ENCODE results near the gene SH3PXD2A.

The SH3PXD2A gene

DNA sequence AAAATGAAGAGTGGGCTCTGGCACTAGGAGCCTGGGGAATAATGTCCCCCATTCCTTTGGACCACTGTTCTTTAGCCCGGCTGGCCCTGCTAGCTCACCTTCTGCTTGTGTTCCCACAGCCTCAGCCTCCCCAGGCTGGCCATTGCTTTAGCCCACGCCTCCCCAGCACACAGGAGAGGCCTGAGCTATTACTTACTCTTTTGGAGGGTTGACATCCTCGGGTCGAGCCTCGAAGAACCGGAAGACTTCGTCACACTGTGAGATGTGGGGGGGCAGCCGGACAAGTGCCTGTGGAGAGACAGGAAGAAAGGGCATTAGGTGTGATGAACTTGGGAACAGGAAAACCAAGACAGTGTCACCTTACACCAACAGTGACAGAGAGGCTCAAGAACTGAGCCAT, 131.3 kb downstream of the SH3PXD2A start:
- DNase-seq (ENCODE audit: low read depth in 2 of 2): no peak

- no peak for DNase-seq (ENCODE audit: low read depth in 2 of 2)
Measured at GRCh38 chr10:103723557-103723956, 131.8 kb downstream of the SH3PXD2A start.

DNA sequence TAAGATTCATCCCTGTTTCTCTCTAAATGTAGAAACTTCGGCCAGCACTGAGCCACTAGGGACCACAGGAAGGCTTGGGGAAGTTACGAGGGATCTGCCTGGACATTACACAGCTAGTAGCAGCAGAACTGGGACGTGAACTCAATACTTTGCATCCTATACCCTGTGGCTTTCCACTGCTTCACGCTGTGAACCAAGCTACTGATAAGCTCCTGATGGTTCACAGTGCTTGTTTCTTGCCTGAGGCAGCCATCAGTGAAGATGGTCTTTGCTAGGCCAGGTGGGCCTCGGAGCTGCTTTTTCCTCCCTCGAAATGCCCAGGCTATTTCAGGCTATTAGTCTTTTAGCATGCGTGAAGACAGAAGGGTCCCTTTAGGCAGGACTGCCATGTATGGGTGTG, 132.7 kb downstream of the SH3PXD2A start:
- no peak for DNase-seq (ENCODE audit: low read depth in 2 of 2)

- DNase-seq (ENCODE audit: low read depth in 2 of 2): no peak
Measured at GRCh38 chr10:103720964-103721335, 134.4 kb downstream of the SH3PXD2A start.

- DNase-seq (ENCODE audit: low read depth in 2 of 2): no peak
Measured at GRCh38 chr10:103720328-103720963, 134.9 kb downstream of the SH3PXD2A start.

GRCh38 chr10:103719036-103719435, 136.3 kb downstream of the SH3PXD2A start:
- DNase-seq (ENCODE audit: low read depth in 2 of 2): no peak

DNA sequence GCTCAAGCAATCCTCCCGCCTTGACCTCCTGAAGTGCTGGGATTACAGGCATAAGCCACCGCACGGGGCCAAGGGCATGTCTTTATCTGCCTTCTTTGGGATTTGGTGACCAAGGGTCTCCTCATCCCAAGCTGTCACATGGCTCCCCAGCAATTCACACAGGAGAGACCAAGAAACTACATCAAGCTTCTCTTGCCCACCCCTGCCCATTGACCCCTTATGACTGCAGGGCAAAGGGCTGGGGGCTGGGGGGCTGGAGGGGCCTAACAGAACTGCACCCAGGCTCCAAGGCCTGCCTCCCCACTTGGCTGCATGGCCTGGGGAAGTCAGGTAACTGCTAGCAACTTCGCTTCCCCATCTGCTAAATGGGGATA, 137.1 kb downstream of the SH3PXD2A start:
- DNase-seq (ENCODE audit: low read depth in 2 of 2): no peak

DNA sequence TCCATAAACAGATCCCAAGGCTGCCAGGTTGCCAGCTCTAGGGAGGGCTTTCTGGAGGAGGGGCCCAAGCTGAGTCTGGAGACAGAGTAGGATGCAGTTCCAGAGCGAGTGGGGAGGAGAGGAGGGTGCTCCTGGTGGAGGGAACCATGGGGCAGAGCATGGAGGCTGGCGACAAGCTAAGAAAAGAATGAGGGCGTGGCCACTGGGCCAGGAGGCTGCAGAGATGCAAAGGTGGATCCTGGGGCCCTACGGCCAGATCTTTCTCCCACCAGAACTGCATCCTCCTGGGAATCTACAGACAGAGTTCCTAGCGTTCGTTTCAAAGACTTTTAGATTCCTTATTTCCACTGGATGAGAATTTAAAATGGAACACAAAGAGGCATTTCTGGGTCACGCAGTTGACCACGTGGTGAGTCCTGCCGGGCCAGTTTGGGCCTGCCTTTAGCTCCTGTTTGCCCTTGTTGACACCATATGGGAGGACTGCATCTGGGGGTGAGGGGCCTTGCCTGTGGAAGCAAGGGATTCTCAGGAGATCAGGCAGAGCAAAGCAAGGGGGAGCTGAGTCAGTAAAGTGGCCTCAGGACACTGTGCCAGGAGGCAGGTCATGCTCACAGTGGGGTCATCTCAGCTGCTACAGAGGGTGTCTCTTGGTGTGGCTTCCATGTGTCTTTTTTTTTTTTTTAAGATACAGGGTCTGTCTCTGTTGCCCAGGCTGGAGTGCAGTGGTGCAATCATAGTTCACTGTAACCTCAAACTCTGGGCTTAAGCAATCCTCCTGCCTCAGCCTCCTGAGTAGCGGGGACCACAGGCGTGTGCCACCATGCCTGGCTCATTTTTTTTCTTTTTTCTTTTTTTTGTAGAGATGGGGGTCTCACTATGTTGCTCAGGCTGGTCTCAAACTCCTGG, 137.8 kb downstream of the SH3PXD2A start:
- DNase-seq (ENCODE audit: low read depth in 2 of 2): no peak

- no peak for DNase-seq (ENCODE audit: low read depth in 2 of 2)
Measured at GRCh38 chr10:103716206-103717160, 138.9 kb downstream of the SH3PXD2A start.

- DNase-seq (ENCODE audit: low read depth in 2 of 2): peak; percentile 30 to 40
Measured at GRCh38 chr10:103715430-103715829, 139.9 kb downstream of the SH3PXD2A start.

- no peak for DNase-seq (ENCODE audit: low read depth in 2 of 2)
Measured at GRCh38 chr10:103714232-103714891, 141.0 kb downstream of the SH3PXD2A start.

DNA sequence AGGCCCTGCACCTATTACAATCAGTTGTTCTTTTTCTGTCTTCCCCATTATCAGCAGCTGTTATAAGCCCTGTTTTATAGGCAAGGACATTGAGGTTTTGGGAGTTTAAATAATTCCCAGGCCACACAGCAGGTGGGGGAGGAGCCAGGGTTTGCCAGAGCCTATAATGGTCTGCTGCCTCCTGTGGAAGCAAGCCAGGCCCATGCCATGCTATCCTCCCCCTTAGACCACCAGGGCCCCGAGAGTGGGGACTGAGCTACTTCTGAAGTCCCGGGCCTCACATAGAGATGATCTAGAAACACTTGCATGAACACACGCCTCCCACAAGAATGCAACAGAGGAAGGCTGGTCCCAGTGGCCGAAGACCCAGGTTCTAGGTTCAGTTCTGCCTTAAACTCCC, 141.7 kb downstream of the SH3PXD2A start:
- no peak for DNase-seq (ENCODE audit: low read depth in 2 of 2)

GRCh38 chr10:103712898-103713498, 142.4 kb downstream of the SH3PXD2A start:
- DNase-seq (ENCODE audit: low read depth in 2 of 2): peak; percentile 47 to 52

DNA sequence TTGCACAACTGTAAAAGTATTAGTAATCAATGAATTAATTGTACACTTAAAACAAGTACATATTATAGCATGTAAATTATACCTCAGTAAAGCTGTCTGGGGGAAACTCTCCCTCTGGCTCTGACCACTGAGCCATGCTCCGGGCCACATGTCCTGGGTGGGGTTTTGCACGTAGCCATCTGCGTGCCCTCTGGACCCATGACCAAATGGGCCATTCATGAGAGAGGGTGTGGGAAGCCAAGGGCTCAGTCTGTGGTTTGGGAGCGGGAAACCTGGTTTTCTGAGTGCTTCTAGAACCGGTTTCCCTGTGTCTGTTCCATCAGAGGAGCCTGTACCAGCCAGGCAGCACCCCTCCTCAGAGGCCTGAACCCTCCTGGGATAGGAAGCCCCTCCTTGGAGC, 143.2 kb downstream of the SH3PXD2A start:
- no peak for DNase-seq (ENCODE audit: low read depth in 2 of 2)

- no peak for DNase-seq (ENCODE audit: low read depth in 2 of 2)
Measured at GRCh38 chr10:103711351-103711994, 143.9 kb downstream of the SH3PXD2A start.

DNA sequence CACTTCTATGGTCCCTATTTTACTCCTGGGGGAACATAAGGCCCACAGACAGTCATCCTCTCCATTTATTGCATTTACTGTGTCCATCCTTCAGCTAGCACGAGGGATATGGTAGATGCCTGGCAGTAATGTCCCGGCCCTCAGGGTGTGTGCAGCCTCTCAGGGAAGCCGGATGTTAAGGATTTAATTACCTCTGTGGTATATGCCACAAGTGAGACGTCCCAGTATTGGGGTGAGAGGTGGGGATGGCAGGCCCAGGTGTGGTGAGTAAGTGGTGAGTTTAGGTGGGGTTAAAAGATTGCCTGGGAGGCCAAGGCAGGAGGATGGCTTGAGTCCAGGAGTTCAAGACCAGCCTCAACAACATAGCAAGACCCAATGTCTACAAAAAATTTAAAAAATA, 144.9 kb downstream of the SH3PXD2A start:
- no peak for DNase-seq (ENCODE audit: low read depth in 2 of 2)

- peak; percentile 17 to 22 for DNase-seq (ENCODE audit: low read depth in 2 of 2)
Measured at GRCh38 chr10:103709341-103709920, 145.9 kb downstream of the SH3PXD2A start.

DNA sequence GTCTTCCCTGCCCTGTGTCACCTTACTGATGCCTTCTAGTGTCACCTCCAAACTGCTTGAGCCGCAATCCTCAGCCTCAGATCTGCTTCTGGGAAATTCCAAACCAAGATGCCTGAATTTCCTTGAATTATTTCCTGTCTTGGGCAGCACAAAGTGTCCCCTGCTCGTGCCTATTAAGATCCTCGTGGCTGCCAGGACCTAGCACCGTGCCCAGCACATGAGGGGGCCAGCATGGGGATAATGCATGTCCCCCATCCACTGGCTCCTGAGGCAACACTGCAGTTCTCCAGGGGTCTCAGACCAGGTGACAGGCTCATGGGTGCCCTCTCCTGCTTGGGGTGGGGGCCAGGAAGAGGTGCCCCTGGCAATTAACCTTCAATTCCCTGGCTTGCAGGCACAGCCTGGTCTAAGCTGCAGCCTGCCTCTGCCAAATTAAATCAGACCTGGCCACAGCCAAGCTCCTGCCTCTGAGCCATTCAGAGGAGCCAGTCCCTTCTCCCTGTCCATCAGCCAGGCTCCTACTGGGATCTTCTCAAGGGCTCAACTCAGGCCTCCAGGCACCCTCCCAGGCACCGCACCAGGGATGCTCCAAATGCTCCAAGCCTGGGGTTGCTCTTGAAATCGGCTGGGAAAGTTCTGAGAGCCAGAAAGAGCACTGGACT, 146.6 kb downstream of the SH3PXD2A start:
- DNase-seq (ENCODE audit: low read depth in 2 of 2): no peak

- DNase-seq (ENCODE audit: low read depth in 2 of 2): no peak
Measured at GRCh38 chr10:103707956-103708626, 147.3 kb downstream of the SH3PXD2A start.

All from fibroblast of skin of left quadriceps (primary cell).